SK-N-SH treated with all-trans-retinoic acid at 6 μM for 48 hours (cell line): ENCODE results near the gene ZEB2.

Experiments
- ATAC-seq: fragments of 200-7000 bp; cut with Tn5 transposase; 3 replicates; pipeline ENCODE4 v1.9.1; 2020; ENCODE audit warnings: mild to moderate bottlenecking, moderate library complexity
- BACH2 ChIP-seq: fragments of 250-450 bp; sonication (Bioruptor Pico); IDR thresholded peaks from 2 replicates; pipeline ENCODE4 v1.9.0; 2021; ENCODE audit warnings: mild to moderate bottlenecking, borderline replicate concordance
- CSDC2 ChIP-seq: fragments of 250-450 bp; sonication (Bioruptor Pico); IDR thresholded peaks from 2 replicates; pipeline ENCODE4 v1.5.0; 2020; ENCODE audit warnings: mild to moderate bottlenecking, moderate library complexity
- ESRRG ChIP-seq: fragments of 250-450 bp; sonication (Bioruptor Pico); IDR thresholded peaks from 2 replicates; pipeline ENCODE4 v1.6.1; 2021; ENCODE audit warnings: mild to moderate bottlenecking
- GLIS3 ChIP-seq: fragments of 250-450 bp; sonication (Bioruptor Pico); IDR thresholded peaks from 2 replicates; pipeline ENCODE4 v1.5.0; 2020; ENCODE audit warnings: mild to moderate bottlenecking, moderate library complexity
- ISL1 ChIP-seq: fragments of 250-450 bp; sonication (Bioruptor Pico); IDR thresholded peaks from 2 replicates; pipeline ENCODE4 v2.1.2; 2022; ENCODE audit warnings: mild to moderate bottlenecking, moderate library complexity
- OSR1 ChIP-seq: fragments of 250-450 bp; sonication (Bioruptor Pico); IDR thresholded peaks from 2 replicates; pipeline ENCODE4 v1.8.0; 2022; ENCODE audit warnings: moderate library complexity, mild to moderate bottlenecking, inconsistent platforms
- PPARA ChIP-seq: fragments of 250-450 bp; sonication (Bioruptor Pico); IDR thresholded peaks from 2 replicates; pipeline ENCODE4 v1.5.0; 2020; ENCODE audit warnings: mild to moderate bottlenecking, borderline replicate concordance
- RARB ChIP-seq: fragments of 250-450 bp; sonication (Bioruptor Pico); IDR thresholded peaks from 2 replicates; pipeline ENCODE4 v1.8.0; 2021; ENCODE audit warnings: mild to moderate bottlenecking, moderate library complexity
- TCF4 ChIP-seq: fragments of 250-450 bp; sonication (Bioruptor Pico); IDR thresholded peaks from 2 replicates; pipeline ENCODE4 v1.8.0; 2021; ENCODE audit warnings: mild to moderate bottlenecking, moderate library complexity, borderline replicate concordance
- ZC3H10 ChIP-seq: fragments of 250-450 bp; sonication (Bioruptor Pico); IDR thresholded peaks from 2 replicates; pipeline ENCODE4 v1.5.1; 2021; ENCODE audit warnings: mild to moderate bottlenecking, moderate library complexity
- ZFP3 ChIP-seq: fragments of 250-450 bp; sonication (Bioruptor Pico); IDR thresholded peaks from 2 replicates; pipeline ENCODE4 v1.5.0; 2020; ENCODE audit warnings: mild to moderate bottlenecking, moderate library complexity
- ZFP30 ChIP-seq: fragments of 450-650 bp; formaldehyde crosslinking; IDR thresholded peaks from 2 replicates; pipeline ENCODE4 v1.5.0; 2022; ENCODE audit warnings: mild to moderate bottlenecking, moderate library complexity
- ZNF565 ChIP-seq: fragments of 450-650 bp; formaldehyde crosslinking; conservative IDR thresholded peaks from 2 replicates; pipeline ENCODE4 v1.5.0; 2020; ENCODE audit warnings: low read depth, mild to moderate bottlenecking, moderate library complexity
- ZNF8 ChIP-seq: fragments of 450-650 bp; formaldehyde crosslinking; IDR thresholded peaks from 2 replicates; pipeline ENCODE4 v1.5.0; 2020; ENCODE audit warnings: mild to moderate bottlenecking, moderate library complexity
- TF ChIP-seq, protein P1 (sequence below): fragments of 250-450 bp; sonication (Bioruptor Pico); IDR thresholded peaks from 2 replicates; pipeline ENCODE4 v1.8.0; 2020; ENCODE audit warnings: mild to moderate bottlenecking, moderate library complexity, borderline replicate concordance
- TF ChIP-seq, protein P2 (sequence below): fragments of 250-450 bp; sonication (Bioruptor Pico); IDR thresholded peaks from 2 replicates; pipeline ENCODE4 v1.5.0; 2020; ENCODE audit warnings: mild to moderate bottlenecking, moderate library complexity
- TF ChIP-seq, protein P3 (sequence below): fragments of 250-450 bp; sonication (Bioruptor Pico); IDR thresholded peaks from 2 replicates; pipeline ENCODE4 v1.5.1; 2021; ENCODE audit warnings: mild to moderate bottlenecking, moderate library complexity
- TF ChIP-seq, protein P4 (sequence below): fragments of 250-450 bp; sonication (Bioruptor Pico); IDR thresholded peaks from 2 replicates; pipeline ENCODE4 v1.8.0; 2021; ENCODE audit warnings: low read depth, mild to moderate bottlenecking, moderate library complexity, borderline replicate concordance

ZEB2 gene

DNA sequence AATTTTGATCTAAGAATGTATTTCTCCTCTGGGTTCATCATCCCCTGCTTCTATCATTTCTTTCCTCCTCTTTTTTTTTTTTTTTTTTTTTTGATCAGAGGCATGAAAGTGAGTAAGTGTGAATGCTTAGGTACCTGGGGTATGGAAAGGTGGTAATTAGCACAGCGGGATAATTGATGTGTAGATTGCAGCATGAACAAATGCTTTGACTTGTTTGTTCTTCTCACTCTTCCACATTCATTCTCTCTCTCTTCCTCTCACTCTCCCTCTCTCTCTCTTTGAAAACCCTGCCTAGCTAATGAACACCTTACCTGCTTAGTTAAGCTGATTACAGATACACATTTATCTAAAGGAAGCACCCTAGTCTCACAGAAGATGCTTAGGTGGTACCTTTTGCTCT is 74.7 kb downstream of the ZEB2 start:
- ATAC-seq, result no peak
- TF ChIP-seq GLIS3 (CRISPR knock-in tag) (no peak), CSDC2 (CRISPR knock-in tag) (no peak), RARB (CRISPR knock-in tag) (no peak), OSR1 (CRISPR knock-in tag) (no peak), ZFP30 (no peak), ISL1 (CRISPR knock-in tag) (no peak), ZNF565 (no peak), ZFP3 (CRISPR knock-in tag) (no peak), ZNF8 (CRISPR knock-in tag) (no peak), ZC3H10 (CRISPR knock-in tag) (no peak), TCF4 (CRISPR knock-in tag) (no peak)
- TF ChIP-seq, protein P1, sequence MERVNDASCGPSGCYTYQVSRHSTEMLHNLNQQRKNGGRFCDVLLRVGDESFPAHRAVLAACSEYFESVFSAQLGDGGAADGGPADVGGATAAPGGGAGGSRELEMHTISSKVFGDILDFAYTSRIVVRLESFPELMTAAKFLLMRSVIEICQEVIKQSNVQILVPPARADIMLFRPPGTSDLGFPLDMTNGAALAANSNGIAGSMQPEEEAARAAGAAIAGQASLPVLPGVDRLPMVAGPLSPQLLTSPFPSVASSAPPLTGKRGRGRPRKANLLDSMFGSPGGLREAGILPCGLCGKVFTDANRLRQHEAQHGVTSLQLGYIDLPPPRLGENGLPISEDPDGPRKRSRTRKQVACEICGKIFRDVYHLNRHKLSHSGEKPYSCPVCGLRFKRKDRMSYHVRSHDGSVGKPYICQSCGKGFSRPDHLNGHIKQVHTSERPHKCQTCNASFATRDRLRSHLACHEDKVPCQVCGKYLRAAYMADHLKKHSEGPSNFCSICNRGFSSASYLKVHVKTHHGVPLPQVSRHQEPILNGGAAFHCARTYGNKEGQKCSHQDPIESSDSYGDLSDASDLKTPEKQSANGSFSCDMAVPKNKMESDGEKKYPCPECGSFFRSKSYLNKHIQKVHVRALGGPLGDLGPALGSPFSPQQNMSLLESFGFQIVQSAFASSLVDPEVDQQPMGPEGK, result no peak
- TF ChIP-seq, protein P2, sequence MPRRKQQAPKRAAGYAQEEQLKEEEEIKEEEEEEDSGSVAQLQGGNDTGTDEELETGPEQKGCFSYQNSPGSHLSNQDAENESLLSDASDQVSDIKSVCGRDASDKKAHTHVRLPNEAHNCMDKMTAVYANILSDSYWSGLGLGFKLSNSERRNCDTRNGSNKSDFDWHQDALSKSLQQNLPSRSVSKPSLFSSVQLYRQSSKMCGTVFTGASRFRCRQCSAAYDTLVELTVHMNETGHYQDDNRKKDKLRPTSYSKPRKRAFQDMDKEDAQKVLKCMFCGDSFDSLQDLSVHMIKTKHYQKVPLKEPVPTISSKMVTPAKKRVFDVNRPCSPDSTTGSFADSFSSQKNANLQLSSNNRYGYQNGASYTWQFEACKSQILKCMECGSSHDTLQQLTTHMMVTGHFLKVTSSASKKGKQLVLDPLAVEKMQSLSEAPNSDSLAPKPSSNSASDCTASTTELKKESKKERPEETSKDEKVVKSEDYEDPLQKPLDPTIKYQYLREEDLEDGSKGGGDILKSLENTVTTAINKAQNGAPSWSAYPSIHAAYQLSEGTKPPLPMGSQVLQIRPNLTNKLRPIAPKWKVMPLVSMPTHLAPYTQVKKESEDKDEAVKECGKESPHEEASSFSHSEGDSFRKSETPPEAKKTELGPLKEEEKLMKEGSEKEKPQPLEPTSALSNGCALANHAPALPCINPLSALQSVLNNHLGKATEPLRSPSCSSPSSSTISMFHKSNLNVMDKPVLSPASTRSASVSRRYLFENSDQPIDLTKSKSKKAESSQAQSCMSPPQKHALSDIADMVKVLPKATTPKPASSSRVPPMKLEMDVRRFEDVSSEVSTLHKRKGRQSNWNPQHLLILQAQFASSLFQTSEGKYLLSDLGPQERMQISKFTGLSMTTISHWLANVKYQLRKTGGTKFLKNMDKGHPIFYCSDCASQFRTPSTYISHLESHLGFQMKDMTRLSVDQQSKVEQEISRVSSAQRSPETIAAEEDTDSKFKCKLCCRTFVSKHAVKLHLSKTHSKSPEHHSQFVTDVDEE (CRISPR knock-in tag), result no peak
- TF ChIP-seq, protein P3, sequence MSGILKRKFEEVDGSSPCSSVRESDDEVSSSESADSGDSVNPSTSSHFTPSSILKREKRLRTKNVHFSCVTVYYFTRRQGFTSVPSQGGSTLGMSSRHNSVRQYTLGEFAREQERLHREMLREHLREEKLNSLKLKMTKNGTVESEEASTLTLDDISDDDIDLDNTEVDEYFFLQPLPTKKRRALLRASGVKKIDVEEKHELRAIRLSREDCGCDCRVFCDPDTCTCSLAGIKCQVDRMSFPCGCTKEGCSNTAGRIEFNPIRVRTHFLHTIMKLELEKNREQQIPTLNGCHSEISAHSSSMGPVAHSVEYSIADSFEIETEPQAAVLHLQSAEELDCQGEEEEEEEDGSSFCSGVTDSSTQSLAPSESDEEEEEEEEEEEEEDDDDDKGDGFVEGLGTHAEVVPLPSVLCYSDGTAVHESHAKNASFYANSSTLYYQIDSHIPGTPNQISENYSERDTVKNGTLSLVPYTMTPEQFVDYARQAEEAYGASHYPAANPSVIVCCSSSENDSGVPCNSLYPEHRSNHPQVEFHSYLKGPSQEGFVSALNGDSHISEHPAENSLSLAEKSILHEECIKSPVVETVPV (CRISPR knock-in tag), result no peak
- TF ChIP-seq, protein P4, sequence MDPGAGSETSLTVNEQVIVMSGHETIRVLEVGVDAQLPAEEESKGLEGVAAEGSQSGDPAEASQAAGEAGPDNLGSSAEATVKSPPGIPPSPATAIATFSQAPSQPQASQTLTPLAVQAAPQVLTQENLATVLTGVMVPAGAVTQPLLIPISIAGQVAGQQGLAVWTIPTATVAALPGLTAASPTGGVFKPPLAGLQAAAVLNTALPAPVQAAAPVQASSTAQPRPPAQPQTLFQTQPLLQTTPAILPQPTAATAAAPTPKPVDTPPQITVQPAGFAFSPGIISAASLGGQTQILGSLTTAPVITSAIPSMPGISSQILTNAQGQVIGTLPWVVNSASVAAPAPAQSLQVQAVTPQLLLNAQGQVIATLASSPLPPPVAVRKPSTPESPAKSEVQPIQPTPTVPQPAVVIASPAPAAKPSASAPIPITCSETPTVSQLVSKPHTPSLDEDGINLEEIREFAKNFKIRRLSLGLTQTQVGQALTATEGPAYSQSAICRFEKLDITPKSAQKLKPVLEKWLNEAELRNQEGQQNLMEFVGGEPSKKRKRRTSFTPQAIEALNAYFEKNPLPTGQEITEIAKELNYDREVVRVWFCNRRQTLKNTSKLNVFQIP (CRISPR knock-in tag), result no peak

DNA sequence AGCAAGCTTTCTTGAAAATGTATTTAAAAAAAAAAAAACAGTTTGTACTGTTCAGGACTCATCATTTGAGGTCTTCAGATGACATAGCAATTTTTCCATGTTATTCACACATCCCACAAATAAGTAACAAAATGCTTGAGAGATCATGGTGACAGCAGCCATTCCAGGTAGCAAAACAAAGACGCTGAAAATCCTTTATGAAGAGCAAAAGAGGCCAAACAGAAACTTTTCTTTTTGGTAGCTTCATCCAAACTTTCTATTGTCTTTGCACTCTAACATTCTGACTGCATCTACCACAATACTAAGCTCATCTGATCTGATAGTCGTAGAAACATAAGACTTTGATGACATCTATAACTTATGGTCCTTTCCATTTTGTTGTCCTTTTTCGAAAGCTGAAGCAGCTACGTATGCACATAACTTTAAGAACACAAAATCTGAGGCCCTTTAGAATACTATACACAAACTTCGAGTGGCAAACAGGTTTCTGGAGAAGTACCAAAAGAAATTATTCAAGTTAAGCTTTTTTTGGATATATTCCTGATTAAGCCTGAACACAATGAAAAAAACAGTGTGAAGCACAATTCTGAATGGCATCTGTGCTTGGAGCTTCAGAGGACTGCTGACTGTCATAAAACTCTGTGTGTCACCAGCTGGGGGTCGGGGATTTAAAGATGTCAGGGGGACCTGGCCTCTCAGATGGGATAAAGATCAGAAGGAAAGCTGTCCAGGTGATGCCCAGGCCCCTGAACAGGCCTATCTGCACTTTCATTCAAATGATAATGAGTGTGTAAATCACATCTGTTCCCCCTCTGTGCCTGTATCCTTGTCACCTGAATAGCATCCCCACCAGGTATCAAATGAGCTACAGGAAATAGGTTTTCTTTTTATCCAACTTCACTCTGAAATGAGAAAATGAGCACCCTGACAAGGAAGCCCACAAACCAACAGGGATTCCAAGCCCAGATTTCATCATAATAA is 75.8 kb downstream of the ZEB2 start:
- no peak for ATAC-seq
- TF ChIP-seq ZC3H10 (CRISPR knock-in tag), result no peak
- no peak for TF ChIP-seq ZFP3 (CRISPR knock-in tag)
- TF ChIP-seq PPARA (CRISPR knock-in tag), result no peak
- no peak for TF ChIP-seq OSR1 (CRISPR knock-in tag)
- no peak for TF ChIP-seq ZNF8 (CRISPR knock-in tag)
- TF ChIP-seq ISL1 (CRISPR knock-in tag), result no peak
- TF ChIP-seq, protein P3 (CRISPR knock-in tag), result no peak
- TF ChIP-seq CSDC2 (CRISPR knock-in tag), result no peak
- TF ChIP-seq ESRRG, result no peak
- TF ChIP-seq RARB (CRISPR knock-in tag), result no peak
- TF ChIP-seq BACH2 (CRISPR knock-in tag), result no peak
- TF ChIP-seq, protein P1, result no peak
- TF ChIP-seq ZFP30, result no peak
